ENCODE data around the gene IL1RN.

Gene IL1RN

GRCh38 chr2:113120861-113121260 is 6.5 kb upstream of the IL1RN start:
- no peak for TF ChIP-seq CTCF (conservative IDR thresholded peaks at IDR 0.05; ENCODE audit: low read length)
- H3K4me3 ChIP-seq (ENCODE audit: low read length) = no peak overlapping the region
- DNase-seq (ENCODE audit: low read depth) = no peak

- no peak for TF ChIP-seq CTCF (conservative IDR thresholded peaks at IDR 0.05; ENCODE audit: low read length)
- no peak for DNase-seq (ENCODE audit: low read depth)
- H3K4me3 ChIP-seq (ENCODE audit: low read length) = no peak overlapping the region
Observed at GRCh38 chr2:113122364-113122763, 5.0 kb upstream of the IL1RN start.

- no peak overlapping the region for H3K4me3 ChIP-seq (ENCODE audit: low read length)
- TF ChIP-seq CTCF (conservative IDR thresholded peaks at IDR 0.05; ENCODE audit: low read length) = no peak
- no peak for DNase-seq (ENCODE audit: low read depth)
Observed at GRCh38 chr2:113123726-113124125, 3.7 kb upstream of the IL1RN start.

- no peak overlapping the region for H3K4me3 ChIP-seq (ENCODE audit: low read length)
- TF ChIP-seq CTCF (conservative IDR thresholded peaks at IDR 0.05; ENCODE audit: low read length) = no peak
- DNase-seq (ENCODE audit: low read depth) = peak; percentile 33
Observed at GRCh38 chr2:113124181-113124961, 3.0 kb upstream of the IL1RN start.

GRCh38 chr2:113124984-113125855 is 2.2 kb upstream of the IL1RN start:
- DNase-seq (ENCODE audit: low read depth) = peak; percentile 14
- no peak overlapping the region for H3K4me3 ChIP-seq (ENCODE audit: low read length)
- no peak for TF ChIP-seq CTCF (conservative IDR thresholded peaks at IDR 0.05; ENCODE audit: low read length)

GRCh38 chr2:113127646-113128570 is 510 bp downstream of the IL1RN start:
- TF ChIP-seq CTCF (conservative IDR thresholded peaks at IDR 0.05; ENCODE audit: low read length) = no peak
- DNase-seq (ENCODE audit: low read depth) = no peak
- H3K4me3 ChIP-seq (ENCODE audit: low read length) = no peak overlapping the region

Measured in AG10803 (cell line).